ENCODE measurements around the gene UBE2Q2.

DNA sequence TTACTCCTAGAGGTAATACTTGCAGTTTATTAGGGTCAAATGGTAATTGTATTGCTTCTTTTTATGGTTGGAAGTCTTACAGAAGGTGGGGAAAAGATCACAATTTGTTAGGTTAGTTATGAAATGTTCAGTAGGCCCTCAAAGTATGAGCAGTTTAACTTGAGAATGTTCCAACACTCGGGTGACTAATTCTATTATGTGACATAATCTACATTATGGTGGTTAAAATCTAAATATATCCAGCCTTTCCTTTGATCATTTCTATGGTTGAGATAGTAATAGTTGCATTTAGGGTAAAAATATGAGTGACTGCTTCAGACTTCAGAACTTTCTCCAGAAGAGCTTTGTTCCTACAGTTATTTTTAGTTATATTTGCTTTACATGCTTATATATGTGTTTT lies 40.8 kb downstream of the UBE2Q2 start:
- TF ChIP-seq, protein P1, sequence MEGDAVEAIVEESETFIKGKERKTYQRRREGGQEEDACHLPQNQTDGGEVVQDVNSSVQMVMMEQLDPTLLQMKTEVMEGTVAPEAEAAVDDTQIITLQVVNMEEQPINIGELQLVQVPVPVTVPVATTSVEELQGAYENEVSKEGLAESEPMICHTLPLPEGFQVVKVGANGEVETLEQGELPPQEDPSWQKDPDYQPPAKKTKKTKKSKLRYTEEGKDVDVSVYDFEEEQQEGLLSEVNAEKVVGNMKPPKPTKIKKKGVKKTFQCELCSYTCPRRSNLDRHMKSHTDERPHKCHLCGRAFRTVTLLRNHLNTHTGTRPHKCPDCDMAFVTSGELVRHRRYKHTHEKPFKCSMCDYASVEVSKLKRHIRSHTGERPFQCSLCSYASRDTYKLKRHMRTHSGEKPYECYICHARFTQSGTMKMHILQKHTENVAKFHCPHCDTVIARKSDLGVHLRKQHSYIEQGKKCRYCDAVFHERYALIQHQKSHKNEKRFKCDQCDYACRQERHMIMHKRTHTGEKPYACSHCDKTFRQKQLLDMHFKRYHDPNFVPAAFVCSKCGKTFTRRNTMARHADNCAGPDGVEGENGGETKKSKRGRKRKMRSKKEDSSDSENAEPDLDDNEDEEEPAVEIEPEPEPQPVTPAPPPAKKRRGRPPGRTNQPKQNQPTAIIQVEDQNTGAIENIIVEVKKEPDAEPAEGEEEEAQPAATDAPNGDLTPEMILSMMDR (conservative IDR thresholded peaks at IDR 0.05; ENCODE audit: low read depth, low read length) = no peak
- TF ChIP-seq EZH2 (IDR thresholded peaks at IDR 0.05; ENCODE audit: borderline replicate concordance, low read depth, low read length, poor library complexity, severe bottlenecking) = no peak

Data from A673 (cell line).